Mesenchymal stem cell (in vitro differentiated cells and primary cell): ENCODE data around the gene EMC9.
A peak's percentile ranks its signal among the peaks of the same experiment; 100 is the strongest.

Experiments
- DNase-seq: peaks from one replicate; pipeline ENCODE4 v3.0.0-alpha.2; 2013
- H2AFZ ChIP-seq: one replicate; pipeline ENCODE4 v1.6.1; 2013; ENCODE audit warnings: low read depth, mild to moderate bottlenecking, control low read depth, inconsistent platforms, low read length, moderate library complexity
- H2AK5ac ChIP-seq: 2 replicates; pipeline ENCODE4 v1.6.1; 2013; ENCODE audit warnings: low read length, moderate library complexity, mild to moderate bottlenecking, inconsistent platforms; ENCODE audit not compliant: severe bottlenecking
- H2BK120ac ChIP-seq: one replicate; pipeline ENCODE4 v1.6.1; 2013; ENCODE audit warnings: low read depth, mild to moderate bottlenecking, inconsistent platforms, low read length, moderate library complexity
- H2BK12ac ChIP-seq, 2 experiments: one replicate each; pipeline ENCODE4 v1.6.1; 2013; ENCODE audit warnings: inconsistent platforms in 2 of 2, low read length in 2 of 2, mild to moderate bottlenecking in 2 of 2, moderate library complexity in 2 of 2, control low read depth in 1 of 2
- H2BK15ac ChIP-seq: one replicate; pipeline ENCODE4 v1.6.1; 2013; ENCODE audit warnings: mild to moderate bottlenecking, low read depth, inconsistent platforms; ENCODE audit not compliant: poor library complexity, severe bottlenecking
- H2BK5ac ChIP-seq: 2 replicates; pipeline ENCODE4 v1.6.1; 2013; ENCODE audit warnings: low read depth, mild to moderate bottlenecking, low read length, control low read depth, inconsistent platforms; ENCODE audit not compliant: poor library complexity, severe bottlenecking
- H3K14ac ChIP-seq, 2 experiments: one replicate each; pipeline ENCODE4 v1.6.1; 2013; ENCODE audit warnings: inconsistent platforms in 2 of 2, low read length in 2 of 2, control low read depth in 1 of 2, mild to moderate bottlenecking in 1 of 2, moderate library complexity in 1 of 2
- H3K18ac ChIP-seq, 2 experiments: one replicate each; pipeline ENCODE4 v1.6.1; 2013; ENCODE audit warnings: inconsistent platforms in 2 of 2, low read length in 2 of 2, control low read depth in 1 of 2, low read depth in 1 of 2, mild to moderate bottlenecking in 1 of 2
- H3K23ac ChIP-seq, 2 experiments: one replicate each; pipeline ENCODE4 v1.6.1; 2013; ENCODE audit warnings: inconsistent platforms in 2 of 2, low read length in 2 of 2, mild to moderate bottlenecking in 2 of 2, moderate library complexity in 2 of 2, control low read depth in 1 of 2
- H3K27ac ChIP-seq: 2 replicates; pipeline ENCODE4 v1.5.1; 2013; ENCODE audit warnings: mild to moderate bottlenecking, moderate library complexity, low read length, control low read depth, inconsistent platforms; ENCODE audit not compliant: poor library complexity, severe bottlenecking
- H3K27me3 ChIP-seq, 2 experiments: 2 replicates each; pipeline versions ENCODE4 v1.6.1 to v1.7.0; 2013; ENCODE audit warnings: low read length in 2 of 2, mild to moderate bottlenecking in 2 of 2, moderate library complexity in 2 of 2, control low read depth in 1 of 2, inconsistent platforms in 1 of 2; ENCODE audit not compliant: control insufficient read depth in 1 of 2, insufficient read depth in 1 of 2
- H3K36me3 ChIP-seq, 2 experiments: 2 replicates each; pipeline versions ENCODE4 v1.6.1 to v1.7.0; 2013; ENCODE audit warnings: low read length in 2 of 2, control low read depth in 1 of 2, inconsistent platforms in 1 of 2, low read depth in 1 of 2, mild to moderate bottlenecking in 1 of 2; ENCODE audit not compliant: insufficient read depth in 2 of 2, control insufficient read depth in 1 of 2
- H3K4ac ChIP-seq, 2 experiments: one replicate each; pipeline ENCODE4 v1.6.1; 2013; ENCODE audit warnings: inconsistent platforms in 2 of 2, low read length in 2 of 2, mild to moderate bottlenecking in 2 of 2, moderate library complexity in 2 of 2, control low read depth in 1 of 2, low read depth in 1 of 2
- H3K4me1 ChIP-seq: 2 replicates; pipeline ENCODE4 v1.6.1; 2013; ENCODE audit warnings: low read depth, low read length, control low read depth; ENCODE audit not compliant: control insufficient read depth, insufficient read depth
- H3K4me2 ChIP-seq: 2 replicates; pipeline ENCODE4 v1.6.1; 2013; ENCODE audit warnings: low read length, mild to moderate bottlenecking, inconsistent platforms; ENCODE audit not compliant: poor library complexity, severe bottlenecking
- H3K4me3 ChIP-seq, 2 experiments: 2 replicates each; pipeline versions ENCODE4 v1.5.1 to v1.7.0; 2013; ENCODE audit warnings: low read length in 2 of 2, mild to moderate bottlenecking in 2 of 2, control low read depth in 1 of 2, low read depth in 1 of 2; ENCODE audit not compliant: insufficient read depth in 1 of 2
- H3K79me1 ChIP-seq: replicated peaks from 2 replicates; pipeline ENCODE4 v1.6.1; 2013; ENCODE audit warnings: mild to moderate bottlenecking, control low read depth, low read length, inconsistent platforms; ENCODE audit not compliant: poor library complexity, severe bottlenecking
- H3K9ac ChIP-seq: 2 replicates; pipeline ENCODE4 v1.7.0; 2013; ENCODE audit warnings: mild to moderate bottlenecking, low read length, moderate library complexity
- H3K9me3 ChIP-seq: 2 replicates; pipeline ENCODE4 v1.7.0; 2013; ENCODE audit warnings: mild to moderate bottlenecking, low read length; ENCODE audit not compliant: control insufficient read depth
- H4K8ac ChIP-seq: one replicate; pipeline ENCODE4 v1.6.1; 2013; ENCODE audit warnings: inconsistent platforms, mild to moderate bottlenecking, low read length, moderate library complexity
- H4K91ac ChIP-seq: one replicate; pipeline ENCODE4 v1.6.1; 2013; ENCODE audit warnings: mild to moderate bottlenecking, low read length, inconsistent platforms
- WGBS: methylation state at CpG from one replicate; pipeline ENCODE4 v1.1.7; 2013; ENCODE audit warnings: mixed read lengths; 5-methylcytosine and 5-hydroxymethylcytosine counted together

Gene EMC9

DNA sequence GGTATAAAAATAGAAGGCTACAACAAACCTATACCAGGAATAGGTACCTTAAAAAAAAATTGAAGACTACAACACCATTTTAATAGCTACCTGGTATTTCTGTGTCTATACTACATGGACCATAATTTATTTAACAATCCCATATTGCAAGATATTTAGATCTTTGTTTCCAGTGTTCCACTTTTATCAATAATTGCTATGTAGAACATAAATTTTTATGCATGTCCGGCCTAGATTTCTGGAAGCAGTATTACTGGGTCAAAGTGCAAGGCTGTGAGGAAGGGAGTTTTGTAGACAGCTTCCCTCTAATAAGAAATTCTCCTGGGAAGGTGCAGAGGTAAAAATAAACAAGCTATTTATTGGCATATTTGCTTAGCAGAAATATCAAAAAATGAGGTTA lies 30.9 kb downstream of the EMC9 start:
- no peak for DNase-seq
- Histone ChIP-seq H3K9ac (no peak overlapping the region), H4K8ac (no peak overlapping the region), H3K4me2 (no peak overlapping the region), H3K27ac (no peak overlapping the region), H3K18ac (no peak overlapping the region), H2BK120ac (no peak overlapping the region), H3K79me1 (peaks cover 3% of the 10 kb centered on the region), H2AFZ (no peak overlapping the region), H3K14ac (no peak overlapping the region), H3K23ac (no peak overlapping the region), H2BK15ac (no peak overlapping the region), H3K4me1 (peaks cover 2% of the 10 kb centered on the region), H3K36me3 (no peaks in the 10 kb centered on the region), H2AK5ac (no peak overlapping the region), H3K9me3 (no peaks in the 10 kb centered on the region), H4K91ac (no peak overlapping the region), H3K4me3 (no peak overlapping the region), H3K4ac (no peak overlapping the region), H2BK12ac (no peak overlapping the region), H3K27me3 (no peaks in the 10 kb centered on the region), H2BK5ac (no peak overlapping the region)
- WGBS = 86% methylated on average over 1 of the region's 1 CpG

DNA sequence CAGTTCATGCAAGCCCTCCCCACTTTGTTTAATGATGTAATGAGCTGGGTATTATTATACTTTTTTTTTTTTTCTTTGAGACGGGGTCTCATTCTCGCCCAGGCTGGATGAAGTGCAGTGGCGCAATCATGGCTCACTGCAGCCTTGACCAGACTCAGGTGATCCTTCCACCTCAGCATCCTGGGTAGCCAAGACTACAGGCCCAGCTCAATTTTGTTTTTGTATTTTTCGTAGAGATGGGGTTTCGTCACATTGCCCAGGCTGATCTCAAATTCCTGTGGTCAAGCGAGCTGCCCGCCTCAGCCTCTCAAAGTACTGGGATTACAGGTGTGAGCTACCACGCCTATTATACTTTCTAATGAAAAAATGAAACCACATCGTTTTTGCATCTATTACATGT lies 31.3 kb downstream of the EMC9 start:
- no peak overlapping the region for H3K9ac ChIP-seq

DNA sequence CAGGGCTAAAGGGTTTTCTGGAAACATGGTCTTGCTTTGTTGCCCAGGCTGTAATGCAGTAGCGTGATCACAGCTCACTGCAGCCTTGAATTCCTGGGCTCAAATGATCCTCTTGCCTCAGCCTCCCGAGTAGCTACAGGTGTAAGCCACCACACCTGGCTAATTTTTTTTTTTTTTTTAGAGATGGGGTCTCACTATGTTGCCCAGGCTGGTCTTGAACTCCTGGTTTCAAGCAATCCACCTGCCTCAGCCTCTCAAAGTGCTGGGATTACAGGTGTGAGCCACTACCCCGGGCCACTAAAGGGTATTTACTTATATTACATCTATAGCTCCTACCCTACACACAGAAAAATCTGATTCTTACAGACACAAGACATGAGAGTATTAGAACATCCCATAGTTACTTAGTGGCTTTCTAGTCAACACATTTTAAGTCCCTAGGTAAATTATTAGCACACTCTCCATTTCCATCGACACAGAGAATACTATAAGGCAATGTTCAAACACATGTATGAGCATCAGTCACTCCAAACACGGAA lies 33.0 kb downstream of the EMC9 start:
- 63% methylated on average over 4 of the region's 5 CpGs for WGBS
- no peak for DNase-seq
- Histone ChIP-seq H2BK12ac (no peak overlapping the region), H3K4me3 (no peak overlapping the region), H3K4me1 (no peaks in the 10 kb centered on the region), H3K18ac (no peak overlapping the region), H3K79me1 (peaks cover 1% of the 10 kb centered on the region), H2BK120ac (no peak overlapping the region), H2BK15ac (no peak overlapping the region), H2AFZ (no peak overlapping the region), H3K36me3 (peaks cover 4 to 5% of the 10 kb centered on the region in 2 experiments), H3K23ac (no peak overlapping the region), H2BK5ac (no peak overlapping the region), H3K4me2 (no peak overlapping the region), H3K27ac (no peak overlapping the region), H4K91ac (no peak overlapping the region), H2AK5ac (no peak overlapping the region), H3K27me3 (no peaks in the 10 kb centered on the region), H3K9ac (peak overlapping the region; percentile 25), H3K14ac (no peak overlapping the region), H3K4ac (no peak overlapping the region), H3K9me3 (no peaks in the 10 kb centered on the region), H4K8ac (no peak overlapping the region)

More for the DNA sequence above, 31.3 kb downstream of the EMC9 start:
- Histone ChIP-seq H3K79me1 (peaks cover 1% of the 10 kb centered on the region), H3K4me1 (no peaks in the 10 kb centered on the region), H3K9me3 (no peaks in the 10 kb centered on the region), H2BK5ac (no peak overlapping the region), H2BK12ac (no peak overlapping the region), H3K4me3 (no peak overlapping the region), H3K4ac (no peak overlapping the region), H3K14ac (no peak overlapping the region), H3K23ac (no peak overlapping the region), H3K18ac (no peak overlapping the region), H2BK120ac (no peak overlapping the region), H4K91ac (no peak overlapping the region), H2AK5ac (no peak overlapping the region), H4K8ac (no peak overlapping the region), H3K27me3 (no peaks in the 10 kb centered on the region), H3K27ac (no peak overlapping the region), H3K36me3 (no peaks in the 10 kb centered on the region), H2BK15ac (no peak overlapping the region), H3K4me2 (no peak overlapping the region), H2AFZ (no peak overlapping the region)
- no peak for DNase-seq
- 90% methylated on average over 7 of the region's 9 CpGs for WGBS

DNA sequence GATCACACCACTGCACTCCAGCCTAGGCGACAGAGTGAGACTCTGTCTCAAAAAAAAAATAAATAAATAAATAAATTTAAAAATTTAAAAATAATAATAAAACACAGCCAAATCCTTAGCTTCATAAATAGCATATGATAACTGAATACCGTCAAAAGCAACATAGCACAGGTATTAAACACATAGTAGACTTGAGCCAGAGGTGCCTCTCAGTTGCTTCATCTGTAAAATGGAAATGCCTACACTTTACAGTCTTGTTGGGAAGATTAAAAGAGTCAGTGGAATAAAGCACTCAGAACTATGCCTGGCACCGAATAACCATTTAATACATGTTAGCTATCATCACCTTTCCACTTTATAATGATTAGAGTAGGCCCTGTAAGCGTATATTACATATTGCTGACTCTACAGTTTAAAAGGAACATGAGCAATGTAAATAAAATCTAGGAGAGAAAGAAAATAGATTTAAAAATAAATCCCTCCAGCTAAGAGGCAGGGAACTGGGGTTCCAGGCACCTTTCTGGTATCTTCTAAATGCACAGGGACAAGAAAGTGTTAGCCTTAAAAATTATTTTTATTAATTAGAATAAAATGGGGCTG lies 34.6 kb downstream of the EMC9 start:
- H3K79me1 ChIP-seq = peaks cover 1% of the 10 kb centered on the region
- peaks cover 10 to 12% of the 10 kb centered on the region in 2 experiments for H3K36me3 ChIP-seq
- no peak overlapping the region for H3K14ac ChIP-seq
- no peak overlapping the region for H2AK5ac ChIP-seq
- H3K18ac ChIP-seq = no peak overlapping the region
- H3K23ac ChIP-seq = no peak overlapping the region
- WGBS = 90% methylated on average over 2 of the region's 4 CpGs
- H4K91ac ChIP-seq = no peak overlapping the region
- no peaks in the 10 kb centered on the region for H3K4me1 ChIP-seq
- H3K4me3 ChIP-seq = no peak overlapping the region
- H3K9me3 ChIP-seq = no peaks in the 10 kb centered on the region
- H3K27ac ChIP-seq = no peak overlapping the region
- no peaks in the 10 kb centered on the region for H3K27me3 ChIP-seq
- no peak overlapping the region for H3K4me2 ChIP-seq
- no peak overlapping the region for H2BK120ac ChIP-seq
- no peak overlapping the region for H2BK12ac ChIP-seq
- no peak overlapping the region for H2BK5ac ChIP-seq
- H2AFZ ChIP-seq = no peak overlapping the region
- H3K4ac ChIP-seq = no peak overlapping the region
- no peak overlapping the region for H4K8ac ChIP-seq
- H3K9ac ChIP-seq = no peak overlapping the region
- H2BK15ac ChIP-seq = no peak overlapping the region
- no peak for DNase-seq
